ENCODE results near the gene RNU6-9. TPM values are rescaled to one million over a fixed set of nuclear protein-coding genes. Genes with fewer than 3 reads are reported as not detected.

Gene RNU6-9
- total and polyA plus RNA-seq, 12 donors = not detected

DNA sequence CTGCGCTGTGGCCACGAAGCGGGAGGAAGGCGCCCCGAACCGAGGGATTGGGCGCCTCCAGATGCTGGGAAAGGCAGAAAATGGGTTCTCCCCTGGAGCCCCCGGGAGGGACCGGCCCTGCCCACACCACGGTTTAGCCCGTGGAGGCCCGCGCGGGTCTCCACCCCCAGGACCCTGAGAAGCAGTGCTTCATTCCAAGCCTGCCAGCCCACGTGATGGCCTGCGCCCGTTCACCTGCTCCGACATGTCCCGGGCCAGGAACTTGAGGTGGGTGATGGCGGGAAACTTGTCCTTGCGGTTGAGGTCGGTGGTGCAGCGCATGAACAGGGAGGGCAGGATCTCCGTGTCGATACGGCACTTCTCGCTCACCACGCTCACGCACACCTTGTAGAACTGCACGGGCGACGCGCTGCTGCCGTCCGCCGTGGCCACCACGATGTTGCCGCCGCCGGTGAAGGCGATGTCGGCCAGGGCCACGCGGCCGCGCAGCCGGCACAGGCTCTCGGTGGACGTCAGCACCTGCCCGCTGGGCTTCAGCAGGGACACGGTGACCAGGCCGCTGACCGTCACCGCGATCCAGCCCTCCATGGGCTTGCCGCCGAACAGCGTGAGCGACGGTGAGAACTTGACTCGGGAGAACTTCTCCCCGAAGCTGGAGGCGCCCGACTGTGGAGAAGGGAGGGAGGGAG is 7.6 kb upstream of the RNU6-9 start:
- intact Hi-C loops (cut with DNase I) = no loop called here
- H3K27ac ChIP-seq = no peak overlapping the region
- TF ChIP-seq, protein P1, sequence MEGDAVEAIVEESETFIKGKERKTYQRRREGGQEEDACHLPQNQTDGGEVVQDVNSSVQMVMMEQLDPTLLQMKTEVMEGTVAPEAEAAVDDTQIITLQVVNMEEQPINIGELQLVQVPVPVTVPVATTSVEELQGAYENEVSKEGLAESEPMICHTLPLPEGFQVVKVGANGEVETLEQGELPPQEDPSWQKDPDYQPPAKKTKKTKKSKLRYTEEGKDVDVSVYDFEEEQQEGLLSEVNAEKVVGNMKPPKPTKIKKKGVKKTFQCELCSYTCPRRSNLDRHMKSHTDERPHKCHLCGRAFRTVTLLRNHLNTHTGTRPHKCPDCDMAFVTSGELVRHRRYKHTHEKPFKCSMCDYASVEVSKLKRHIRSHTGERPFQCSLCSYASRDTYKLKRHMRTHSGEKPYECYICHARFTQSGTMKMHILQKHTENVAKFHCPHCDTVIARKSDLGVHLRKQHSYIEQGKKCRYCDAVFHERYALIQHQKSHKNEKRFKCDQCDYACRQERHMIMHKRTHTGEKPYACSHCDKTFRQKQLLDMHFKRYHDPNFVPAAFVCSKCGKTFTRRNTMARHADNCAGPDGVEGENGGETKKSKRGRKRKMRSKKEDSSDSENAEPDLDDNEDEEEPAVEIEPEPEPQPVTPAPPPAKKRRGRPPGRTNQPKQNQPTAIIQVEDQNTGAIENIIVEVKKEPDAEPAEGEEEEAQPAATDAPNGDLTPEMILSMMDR (IDR thresholded peaks at IDR 0.05) = no peak
- H3K27me3 ChIP-seq = no peaks in the 10 kb centered on the region
- H3K4me1 ChIP-seq = no peaks in the 10 kb centered on the region
- WGBS, 2 donors = 96 to 97% methylated on average over 64 of the region's 64 CpGs
- peaks cover 0 to 96% (median 38%) of the 10 kb centered on the region in 9 donors for H3K36me3 ChIP-seq
- ATAC-seq (no peak), DNase-seq (no peak)
- no peaks in the 10 kb centered on the region for H3K9me3 ChIP-seq
- H3K4me3 ChIP-seq = no peak overlapping the region

DNA sequence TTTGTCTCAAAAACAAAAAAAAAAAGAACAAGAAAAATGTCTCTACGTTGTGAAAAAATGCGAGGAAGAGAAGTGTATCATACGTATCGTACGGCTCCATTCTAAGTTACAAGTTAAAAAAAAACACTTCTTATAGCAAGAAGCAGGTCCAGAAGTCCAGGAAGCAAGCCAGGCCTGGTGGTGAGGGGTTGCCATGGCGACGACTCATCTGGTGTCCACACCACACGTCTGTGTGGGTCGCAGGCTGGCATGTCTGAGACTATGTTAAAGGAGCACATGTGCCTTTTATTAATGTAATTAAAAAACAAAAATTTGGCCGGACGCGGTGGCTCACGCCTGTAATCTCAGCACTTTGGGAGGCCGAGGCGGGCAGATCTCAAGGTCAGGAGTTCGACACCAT is 6.2 kb upstream of the RNU6-9 start:
- H3K36me3 ChIP-seq = peaks cover 0 to 86% (median 30%) of the 10 kb centered on the region in 9 donors
- 82 to 86% methylated on average over 16 of the region's 16 CpGs for WGBS, 2 donors
- intact Hi-C loops (cut with DNase I) = no loop called here
- TF ChIP-seq, protein P1 (IDR thresholded peaks at IDR 0.05) = no peak
- DNase-seq (no peak), ATAC-seq (no peak)
- H3K4me3 ChIP-seq = no peak overlapping the region
- no peaks in the 10 kb centered on the region for H3K27me3 ChIP-seq
- H3K27ac ChIP-seq = no peak overlapping the region
- peaks cover 0 to 9% (median 3%) of the 10 kb centered on the region in 9 donors for H3K4me1 ChIP-seq
- no peaks in the 10 kb centered on the region for H3K9me3 ChIP-seq

DNA sequence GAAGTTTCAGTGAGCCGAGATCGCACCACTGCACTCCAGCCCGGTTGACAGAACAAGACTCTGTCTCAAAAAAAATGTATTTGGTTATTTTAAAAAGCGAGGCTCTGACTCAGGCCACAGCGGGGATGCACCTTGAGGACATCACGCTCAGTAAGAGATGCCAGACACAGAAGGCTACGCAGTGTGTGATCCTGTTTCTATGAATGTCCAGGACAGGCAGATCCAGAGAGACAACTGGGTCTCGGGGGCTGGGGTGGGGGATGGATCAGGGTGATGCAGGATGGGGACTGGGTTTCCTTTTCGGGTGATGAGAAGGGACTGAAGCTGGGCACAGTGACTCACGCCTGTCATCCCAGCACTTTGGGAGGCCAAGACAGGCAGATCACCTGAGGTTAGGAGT is 5.7 kb upstream of the RNU6-9 start:
- H3K27ac ChIP-seq = no peak overlapping the region
- no peaks in the 10 kb centered on the region for H3K27me3 ChIP-seq
- TF ChIP-seq, protein P1 (IDR thresholded peaks at IDR 0.05) = no peak
- H3K9me3 ChIP-seq = no peaks in the 10 kb centered on the region
- H3K36me3 ChIP-seq = peaks cover 0 to 81% (median 30%) of the 10 kb centered on the region in 9 donors
- no peak for ATAC-seq
- no peak for DNase-seq
- WGBS, 2 donors = 95 to 97% methylated on average over 10 of the region's 10 CpGs
- intact Hi-C loops (cut with DNase I) = no loop called here
- peaks cover 0 to 12% (median 4%) of the 10 kb centered on the region in 9 donors for H3K4me1 ChIP-seq
- no peak overlapping the region for H3K4me3 ChIP-seq

DNA sequence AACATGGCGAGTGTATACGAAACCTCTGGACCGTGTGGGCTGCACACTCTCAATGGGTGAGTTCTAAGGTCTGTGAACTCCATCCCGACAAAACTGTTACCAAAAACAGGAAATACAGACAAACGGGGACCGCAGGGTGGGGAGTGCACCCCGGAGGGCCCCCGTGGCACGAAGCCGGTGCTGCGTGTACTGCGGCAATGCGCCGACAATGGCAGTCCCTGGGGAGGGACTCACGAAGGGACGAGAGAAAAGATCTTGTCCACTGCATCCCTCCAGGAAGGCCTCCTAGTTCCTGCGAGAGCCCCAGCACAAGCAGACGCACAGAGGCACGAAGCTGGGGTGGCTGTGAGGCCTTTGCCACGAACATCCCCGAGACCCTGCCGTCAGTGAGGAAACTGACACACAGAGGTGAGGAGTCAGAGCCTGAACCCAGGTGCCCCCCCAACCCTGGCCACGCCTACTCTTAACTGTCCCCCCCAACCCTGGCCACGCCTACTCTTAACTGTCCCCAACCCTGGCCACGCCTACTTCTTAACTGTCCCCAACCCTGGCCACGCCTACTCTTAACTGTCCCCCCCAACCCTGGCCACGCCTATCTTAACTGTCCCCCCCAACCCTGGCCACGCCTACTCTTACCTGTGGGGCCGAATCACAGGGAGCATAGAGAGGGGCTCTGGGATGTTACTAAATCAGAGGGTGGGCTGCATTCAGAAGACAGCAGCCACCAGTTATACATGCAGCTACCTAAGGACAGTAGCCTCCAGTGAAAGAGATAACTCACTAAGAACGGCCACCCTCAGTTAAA is 4.5 kb upstream of the RNU6-9 start:
- no peaks in the 10 kb centered on the region for H3K9me3 ChIP-seq
- peaks cover 0 to 72% (median 25%) of the 10 kb centered on the region in 9 donors for H3K36me3 ChIP-seq
- H3K27ac ChIP-seq = no peak overlapping the region
- 92 to 94% methylated on average over 30 of the region's 30 CpGs for WGBS, 2 donors
- H3K27me3 ChIP-seq = no peaks in the 10 kb centered on the region
- peaks cover 0 to 16% (median 7%) of the 10 kb centered on the region in 9 donors for H3K4me1 ChIP-seq
- intact Hi-C loops (cut with DNase I) = no loop called here
- ATAC-seq (no peak), DNase-seq (no peak)
- H3K4me3 ChIP-seq = no peak overlapping the region
- TF ChIP-seq, protein P1 (IDR thresholded peaks at IDR 0.05) = no peak

Measured in heart right ventricle (tissue), 16 donors.